K562 (cell line): ENCODE data around the gene LRRC19. TPM values are rescaled to one million over a fixed set of nuclear protein-coding genes. Genes with fewer than 3 reads are reported as not detected.

ENCODE experiments used
- CBX2 ChIP-seq: fragments of 200-600 bp; sonication (generic); IDR thresholded peaks from one replicate; pipeline ENCODE4 v1.6.1; 2012; ENCODE audit warnings: mild to moderate bottlenecking, low read length, inconsistent platforms; ENCODE audit not compliant: insufficient read depth, poor library complexity, severe bottlenecking
- EP300 ChIP-seq: IDR thresholded peaks from 2 replicates; pipeline ENCODE4 v1.6.1; 2012; ENCODE audit warnings: low read length, improper control_type of control experiment
- LCOR ChIP-seq: sonication (generic); formaldehyde crosslinking; IDR thresholded peaks from 2 replicates; pipeline ENCODE4 v1.8.0; 2022; ENCODE audit warnings: mild to moderate bottlenecking, missing genetic modification reagents
- MCM5 ChIP-seq: fragments of 450-650 bp; IDR thresholded peaks from 2 replicates; pipeline ENCODE4 v1.6.1; 2016; ENCODE audit warnings: low read depth
- PHF8 ChIP-seq: fragments of 200-600 bp; sonication (generic); IDR thresholded peaks from 2 replicates; pipeline ENCODE4 v1.6.1; 2012; ENCODE audit warnings: mixed run types, mild to moderate bottlenecking, inconsistent platforms, low read length, moderate library complexity, borderline replicate concordance
- RBBP5 ChIP-seq: fragments of 200-600 bp; sonication (generic); IDR thresholded peaks from 2 replicates; pipeline ENCODE4 v1.6.1; 2012; ENCODE audit warnings: borderline replicate concordance, mild to moderate bottlenecking, low read length, control low read depth, inconsistent platforms; ENCODE audit not compliant: insufficient read depth, poor library complexity, severe bottlenecking
- RNF2 ChIP-seq: sonication (generic); IDR thresholded peaks from 2 replicates; pipeline ENCODE4 v1.6.1; 2016
- STAG1 ChIP-seq: sonication (generic); formaldehyde crosslinking; IDR thresholded peaks from 2 replicates; pipeline ENCODE4 v1.5.0; 2020; ENCODE audit warnings: missing genetic modification reagents, borderline replicate concordance
- TCFL5 ChIP-seq: fragments of 250-450 bp; sonication (Bioruptor Pico); conservative IDR thresholded peaks from 2 replicates; pipeline ENCODE4 v1.6.1; 2021; ENCODE audit warnings: mild to moderate bottlenecking, moderate library complexity, matching md5 sums
- ZFPM2 ChIP-seq: fragments of 250-450 bp; sonication (Bioruptor Pico); IDR thresholded peaks from 2 replicates; pipeline ENCODE4 v1.5.1; 2022; ENCODE audit warnings: mild to moderate bottlenecking
- polyA plus RNA-seq, 8 experiments: library from polyadenylated mRNA; depleted of rRNA in 4 of 8; stranded (reverse) in 5 of 8; unstranded in 3 of 8; fragments of >200 nt; fragmentation: Nextera tagmentation in 2 of 8; fragmentation: Illumina TruSeq in 1 of 8; extraction: Ambion mirVana in 2 of 8; extraction: Trizol in 1 of 8; gene quantifications; 2 replicates each; pipeline versions ENCODE4 v1.2.1 to v1.2.3, GENCODE V29; 2011 to 2014; ENCODE audit warnings: inconsistent platforms in 1 of 8, missing spikeins in 1 of 8
- total RNA-seq, 7 experiments: library from RNA; depleted of rRNA in 6 of 7; stranded (reverse); fragments of >200 nt in 6 of 7; fragmentation: Illumina TruSeq in 2 of 7; extraction: Trizol in 2 of 7; gene quantifications; 2 replicates each; pipeline versions ENCODE4 v1.2.1 to v1.2.3, GENCODE V29; 2011 to 2021; ENCODE audit warnings: low replicate concordance in 1 of 7
- TF ChIP-seq, protein P1 (sequence below), 2 experiments: fragments of 450-650 bp in 1 of 2; sonication (generic) in 1 of 2; formaldehyde crosslinking in 1 of 2; IDR thresholded peaks; 2 replicates each; pipeline versions ENCODE4 v1.7.1 to v1.9.0; 2016 to 2022; ENCODE audit warnings: inconsistent platforms in 1 of 2, mild to moderate bottlenecking in 1 of 2, missing genetic modification reagents in 1 of 2
- TF ChIP-seq, protein P2 (sequence below): fragments of 200-800 bp; sonication (Bioruptor generic); IDR thresholded peaks from 2 replicates; pipeline ENCODE4 v1.6.1; 2016; ENCODE audit warnings: missing genetic modification characterization, missing compliant biosample characterization

The LRRC19 gene
- total and polyA plus RNA-seq, 9 of the 15 experiments (the other 6 are each of a cell fraction or from before 2014, with no cell fraction given), result not detected

DNA sequence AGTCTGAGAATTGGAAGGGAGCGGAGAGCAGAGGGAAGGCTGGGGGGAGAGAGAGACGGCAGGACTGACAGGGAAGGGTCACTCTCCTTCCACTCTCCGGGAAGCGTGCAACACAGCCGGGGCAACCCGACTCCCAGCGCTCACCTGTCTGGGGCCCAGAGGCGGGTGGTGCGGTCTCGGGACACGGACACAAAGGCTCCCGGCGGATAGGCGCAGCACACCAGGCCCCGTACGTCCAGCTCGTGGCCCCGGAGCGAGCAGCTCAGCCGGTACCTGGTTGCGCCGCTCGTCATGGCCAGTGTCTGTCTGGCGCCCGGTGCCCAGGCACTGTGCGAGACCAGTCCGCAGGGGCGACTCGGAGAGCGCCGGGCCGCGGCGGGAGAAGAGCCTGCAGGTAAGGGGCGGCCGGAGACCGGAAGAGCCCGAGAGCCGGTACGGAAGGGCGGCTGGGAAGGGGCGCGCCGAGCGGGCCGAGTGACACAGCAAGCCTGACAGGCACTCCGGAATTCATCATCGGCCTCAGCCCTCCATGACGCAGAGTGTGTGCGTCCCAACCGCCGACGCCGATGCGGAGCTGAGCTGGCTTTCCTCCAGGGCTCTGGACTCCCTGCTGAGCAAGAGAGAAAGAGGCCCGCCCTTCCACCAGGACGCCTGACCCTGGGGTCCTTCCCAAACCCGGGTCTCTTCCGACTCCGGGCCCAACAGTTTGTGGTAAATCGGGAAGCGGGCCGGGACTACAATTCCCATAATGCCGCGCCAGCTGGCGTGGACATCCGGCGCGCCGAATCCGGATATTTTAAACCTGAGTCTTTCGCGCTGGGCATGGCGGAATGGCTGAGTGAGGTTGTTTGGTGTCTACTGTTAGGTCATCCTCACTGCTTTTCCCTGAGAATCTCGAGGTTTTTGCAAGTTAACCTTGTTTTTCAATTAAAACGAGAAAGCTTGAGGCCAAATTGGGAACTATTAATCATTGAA is 58.4 kb downstream of the LRRC19 start, which contains the start of gene PLAA (continued):
- TF ChIP-seq, protein P1, sequence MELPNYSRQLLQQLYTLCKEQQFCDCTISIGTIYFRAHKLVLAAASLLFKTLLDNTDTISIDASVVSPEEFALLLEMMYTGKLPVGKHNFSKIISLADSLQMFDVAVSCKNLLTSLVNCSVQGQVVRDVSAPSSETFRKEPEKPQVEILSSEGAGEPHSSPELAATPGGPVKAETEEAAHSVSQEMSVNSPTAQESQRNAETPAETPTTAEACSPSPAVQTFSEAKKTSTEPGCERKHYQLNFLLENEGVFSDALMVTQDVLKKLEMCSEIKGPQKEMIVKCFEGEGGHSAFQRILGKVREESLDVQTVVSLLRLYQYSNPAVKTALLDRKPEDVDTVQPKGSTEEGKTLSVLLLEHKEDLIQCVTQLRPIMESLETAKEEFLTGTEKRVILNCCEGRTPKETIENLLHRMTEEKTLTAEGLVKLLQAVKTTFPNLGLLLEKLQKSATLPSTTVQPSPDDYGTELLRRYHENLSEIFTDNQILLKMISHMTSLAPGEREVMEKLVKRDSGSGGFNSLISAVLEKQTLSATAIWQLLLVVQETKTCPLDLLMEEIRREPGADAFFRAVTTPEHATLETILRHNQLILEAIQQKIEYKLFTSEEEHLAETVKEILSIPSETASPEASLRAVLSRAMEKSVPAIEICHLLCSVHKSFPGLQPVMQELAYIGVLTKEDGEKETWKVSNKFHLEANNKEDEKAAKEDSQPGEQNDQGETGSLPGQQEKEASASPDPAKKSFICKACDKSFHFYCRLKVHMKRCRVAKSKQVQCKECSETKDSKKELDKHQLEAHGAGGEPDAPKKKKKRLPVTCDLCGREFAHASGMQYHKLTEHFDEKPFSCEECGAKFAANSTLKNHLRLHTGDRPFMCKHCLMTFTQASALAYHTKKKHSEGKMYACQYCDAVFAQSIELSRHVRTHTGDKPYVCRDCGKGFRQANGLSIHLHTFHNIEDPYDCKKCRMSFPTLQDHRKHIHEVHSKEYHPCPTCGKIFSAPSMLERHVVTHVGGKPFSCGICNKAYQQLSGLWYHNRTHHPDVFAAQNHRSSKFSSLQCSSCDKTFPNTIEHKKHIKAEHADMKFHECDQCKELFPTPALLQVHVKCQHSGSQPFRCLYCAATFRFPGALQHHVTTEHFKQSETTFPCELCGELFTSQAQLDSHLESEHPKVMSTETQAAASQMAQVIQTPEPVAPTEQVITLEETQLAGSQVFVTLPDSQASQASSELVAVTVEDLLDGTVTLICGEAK (IDR thresholded peaks at IDR 0.05), result peak; percentile 90
- TF ChIP-seq, protein P1 (CRISPR knock-in tag; IDR thresholded peaks at IDR 0.05), result no peak
- TF ChIP-seq CBX2 (no peak), LCOR (CRISPR knock-in tag) (no peak), PHF8 (peak; percentile 52; the same call in 1 of the 2 replicates), MCM5 (no peak), STAG1 (CRISPR knock-in tag) (no peak), RBBP5 (peak; percentile 64), EP300 (no peak), TCFL5 (no peak), ZFPM2 (no peak), RNF2 (no peak)
- TF ChIP-seq, protein P2, sequence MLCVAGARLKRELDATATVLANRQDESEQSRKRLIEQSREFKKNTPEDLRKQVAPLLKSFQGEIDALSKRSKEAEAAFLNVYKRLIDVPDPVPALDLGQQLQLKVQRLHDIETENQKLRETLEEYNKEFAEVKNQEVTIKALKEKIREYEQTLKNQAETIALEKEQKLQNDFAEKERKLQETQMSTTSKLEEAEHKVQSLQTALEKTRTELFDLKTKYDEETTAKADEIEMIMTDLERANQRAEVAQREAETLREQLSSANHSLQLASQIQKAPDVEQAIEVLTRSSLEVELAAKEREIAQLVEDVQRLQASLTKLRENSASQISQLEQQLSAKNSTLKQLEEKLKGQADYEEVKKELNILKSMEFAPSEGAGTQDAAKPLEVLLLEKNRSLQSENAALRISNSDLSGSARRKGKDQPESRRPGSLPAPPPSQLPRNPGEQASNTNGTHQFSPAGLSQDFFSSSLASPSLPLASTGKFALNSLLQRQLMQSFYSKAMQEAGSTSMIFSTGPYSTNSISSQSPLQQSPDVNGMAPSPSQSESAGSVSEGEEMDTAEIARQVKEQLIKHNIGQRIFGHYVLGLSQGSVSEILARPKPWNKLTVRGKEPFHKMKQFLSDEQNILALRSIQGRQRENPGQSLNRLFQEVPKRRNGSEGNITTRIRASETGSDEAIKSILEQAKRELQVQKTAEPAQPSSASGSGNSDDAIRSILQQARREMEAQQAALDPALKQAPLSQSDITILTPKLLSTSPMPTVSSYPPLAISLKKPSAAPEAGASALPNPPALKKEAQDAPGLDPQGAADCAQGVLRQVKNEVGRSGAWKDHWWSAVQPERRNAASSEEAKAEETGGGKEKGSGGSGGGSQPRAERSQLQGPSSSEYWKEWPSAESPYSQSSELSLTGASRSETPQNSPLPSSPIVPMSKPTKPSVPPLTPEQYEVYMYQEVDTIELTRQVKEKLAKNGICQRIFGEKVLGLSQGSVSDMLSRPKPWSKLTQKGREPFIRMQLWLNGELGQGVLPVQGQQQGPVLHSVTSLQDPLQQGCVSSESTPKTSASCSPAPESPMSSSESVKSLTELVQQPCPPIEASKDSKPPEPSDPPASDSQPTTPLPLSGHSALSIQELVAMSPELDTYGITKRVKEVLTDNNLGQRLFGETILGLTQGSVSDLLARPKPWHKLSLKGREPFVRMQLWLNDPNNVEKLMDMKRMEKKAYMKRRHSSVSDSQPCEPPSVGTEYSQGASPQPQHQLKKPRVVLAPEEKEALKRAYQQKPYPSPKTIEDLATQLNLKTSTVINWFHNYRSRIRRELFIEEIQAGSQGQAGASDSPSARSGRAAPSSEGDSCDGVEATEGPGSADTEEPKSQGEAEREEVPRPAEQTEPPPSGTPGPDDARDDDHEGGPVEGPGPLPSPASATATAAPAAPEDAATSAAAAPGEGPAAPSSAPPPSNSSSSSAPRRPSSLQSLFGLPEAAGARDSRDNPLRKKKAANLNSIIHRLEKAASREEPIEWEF (CRISPR knock-in tag), result no peak
